Astrocyte of the cerebellum (primary cell): Measurements from ENCODE around the gene IMP4.
A peak's percentile ranks its signal among the peaks of the same experiment; 100 is the strongest.

ENCODE experiments used
- DNase-seq: peaks from one replicate; pipeline ENCODE4 v3.0.0-alpha.2; 2011; ENCODE audit warnings: low read depth
- H3K4me3 ChIP-seq: 2 replicates; pipeline ENCODE4 v1.5.1; 2011; ENCODE audit warnings: mild to moderate bottlenecking, low read depth, low read length, moderate library complexity
- CTCF ChIP-seq: IDR thresholded peaks from 2 replicates; pipeline ENCODE4 v1.5.1; 2012; ENCODE audit warnings: low read length, low read depth, moderate library complexity, mild to moderate bottlenecking; ENCODE audit errors: missing control alignments
- in situ Hi-C: cut with HindIII; loops from 2 replicates; pipeline ENCODE4 v1.10.0; 2017; ENCODE audit warnings: low sequenced_read_pairs

IMP4 gene

GRCh38 chr2:130355172-130355577 lies 12.5 kb downstream of the IMP4 start:
- H3K4me3 ChIP-seq: peak overlapping the region; percentile 60
- no peak for TF ChIP-seq CTCF
- DNase-seq: no peak
- in situ Hi-C loops: no loop called here

- DNase-seq: peak; percentile 47
- peak within 1 kb of the TSS; percentile 60 for H3K4me3 ChIP-seq
- in situ Hi-C loops: no loop called here
- TF ChIP-seq CTCF: peak; percentile 34
These were observed 13.1 kb downstream of the IMP4 start, which contains the start of gene PTPN18 for GRCh38 chr2:130355578-130356431. Gene PTPN18 (plus strand): TSS chr2:130356056. CDS start chr2:130356108, 52 bp downstream.

DNA sequence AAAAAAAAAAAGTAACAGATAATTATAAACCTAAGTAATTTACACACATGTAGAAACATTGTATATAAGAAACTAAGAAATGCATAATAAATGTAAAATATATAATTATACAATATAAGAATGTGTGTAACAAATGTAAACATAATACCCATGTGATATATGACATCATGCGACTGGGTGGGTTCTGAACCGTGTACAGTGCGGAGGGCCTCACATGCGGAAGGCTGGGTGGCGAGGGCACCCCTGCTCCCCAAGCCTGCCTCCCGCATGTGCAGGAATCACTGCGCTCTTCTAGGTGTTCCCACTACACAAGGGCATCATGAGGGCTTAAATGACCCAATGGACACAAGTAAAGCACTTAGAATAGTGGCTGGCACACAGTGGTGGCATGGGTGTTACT lies 15.2 kb downstream of the IMP4 start:
- H3K4me3 ChIP-seq: no peak overlapping the region
- no peak for TF ChIP-seq CTCF
- no peak for DNase-seq
- in situ Hi-C loops: no loop called here

- no peak for TF ChIP-seq CTCF
- DNase-seq: no peak
- in situ Hi-C loops: no loop called here
- H3K4me3 ChIP-seq: no peak overlapping the region
These were observed 16.0 kb downstream of the IMP4 start for GRCh38 chr2:130358420-130359350.

DNA sequence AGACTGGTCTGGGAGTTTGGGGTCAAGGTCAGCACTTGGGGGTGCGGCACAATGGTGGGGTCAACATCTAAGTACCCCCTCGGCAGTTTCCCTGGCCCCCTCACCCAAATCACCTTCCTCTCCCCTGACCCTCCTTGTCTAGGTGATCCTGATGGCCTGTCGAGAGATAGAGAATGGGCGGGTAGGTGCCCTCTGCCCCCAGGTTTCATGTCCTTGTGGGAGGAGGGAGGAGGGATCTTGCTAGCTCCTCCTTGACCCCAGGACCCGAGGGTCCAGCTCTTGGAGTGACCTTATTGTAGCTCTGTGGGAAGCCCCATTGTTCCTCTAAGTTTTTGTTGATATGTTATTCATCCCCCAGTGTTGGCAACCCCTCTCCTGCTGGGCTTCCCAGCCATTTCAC lies 16.8 kb downstream of the IMP4 start:
- in situ Hi-C loops: no loop called here
- no peak for TF ChIP-seq CTCF
- H3K4me3 ChIP-seq: no peak overlapping the region
- DNase-seq: no peak

DNA sequence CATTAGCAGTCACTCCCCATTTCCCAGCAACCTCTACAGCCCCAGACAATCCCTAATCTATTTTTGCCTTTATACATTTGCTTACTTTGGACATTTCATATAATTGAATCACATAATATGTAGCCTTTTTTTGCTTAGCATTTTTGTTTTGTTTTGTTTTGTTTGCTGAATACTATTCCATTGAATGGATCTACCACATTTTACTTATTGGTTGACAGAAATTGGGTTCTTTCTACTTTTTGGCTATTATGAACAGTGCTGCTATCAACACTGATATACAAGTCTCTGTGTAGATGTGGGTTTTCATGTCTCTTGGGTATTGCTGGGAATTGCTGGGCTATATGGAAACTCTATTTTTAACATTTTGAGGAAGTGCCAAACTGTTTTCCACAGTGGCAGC lies 20.8 kb downstream of the IMP4 start:
- no peak for DNase-seq
- in situ Hi-C loops: no loop called here
- no peak for TF ChIP-seq CTCF
- H3K4me3 ChIP-seq: no peak overlapping the region
